Measurements from ENCODE around the gene GFER. TPM values are rescaled to one million over a fixed set of nuclear protein-coding genes. Genes with fewer than 3 reads are reported as not detected.
"Not testable (repeated sequence)": the region's sequence is repeated elsewhere in the genome, so short reads cannot be mapped to it uniquely, and the experiment has no call there.

GFER gene
- total RNA-seq, 1 donor from 2014 or later = 32.7 TPM

- intact Hi-C loops (cut with micrococcal nuclease) = no loop called here
Observed at GRCh38 chr16:2003231-2003826, 19.3 kb downstream of the GFER start.

- intact Hi-C loops (cut with micrococcal nuclease) = no loop called here
Observed at GRCh38 chr16:2003827-2004641, 20.0 kb downstream of the GFER start.

GRCh38 chr16:2004795-2005517, 21.0 kb downstream of the GFER start:
- intact Hi-C loops (cut with micrococcal nuclease) = loop anchor here (5.0 kb wide), 1 partner anchor 143 kb away; no protein-coding TSS in a partner anchor

GRCh38 chr16:2005646-2006045, 21.7 kb downstream of the GFER start:
- intact Hi-C loops (cut with micrococcal nuclease) = loop anchor here (5.0 kb wide), 1 partner anchor 143 kb away; no protein-coding TSS in a partner anchor

- intact Hi-C loops (cut with micrococcal nuclease) = loop anchor here (5.0 kb wide), 1 partner anchor 144 kb away; no protein-coding TSS in a partner anchor
Observed at GRCh38 chr16:2006317-2006716, 22.3 kb downstream of the GFER start.

- intact Hi-C loops (cut with micrococcal nuclease) = loop anchor here (5.0 kb wide), 1 partner anchor 145 kb away; no protein-coding TSS in a partner anchor
Observed at GRCh38 chr16:2007081-2007836, 23.3 kb downstream of the GFER start.

- intact Hi-C loops (cut with micrococcal nuclease) = loop anchor here (2.0 to 5.0 kb wide), 4 partner anchors 23 to 215 kb away; partner anchors contain the start of genes E4F1, GFER and RPS2
Observed at GRCh38 chr16:2008009-2008526, 24.1 kb downstream of the GFER start.

- intact Hi-C loops (cut with micrococcal nuclease) = loop anchor here (1.0 to 5.0 kb wide), 7 partner anchors 15 to 214 kb away; partner anchors contain the start of genes E4F1, GFER, NTHL1 and RPS2
Observed at GRCh38 chr16:2008631-2009163, 24.7 kb downstream of the GFER start.

GRCh38 chr16:2009164-2009711, 25.2 kb downstream of the GFER start:
- intact Hi-C loops (cut with micrococcal nuclease) = loop anchor here (1.0 to 5.0 kb wide), 7 partner anchors 14 to 214 kb away; partner anchors contain the start of genes E4F1, GFER, NTHL1 and RPS2

- intact Hi-C loops (cut with micrococcal nuclease) = loop anchor here (1.0 to 5.0 kb wide), 8 partner anchors 13 to 213 kb away; partner anchors contain the start of genes E4F1, GFER, NTHL1 and RPS2
Observed at GRCh38 chr16:2009791-2010510, 26.0 kb downstream of the GFER start, which contains the start of gene ZNF598. Gene ZNF598 (minus strand): TSS chr16:2009821.

- intact Hi-C loops (cut with micrococcal nuclease) = not testable (repeated sequence)
Observed at GRCh38 chr16:2011726-2012125, 27.7 kb downstream of the GFER start.

GRCh38 chr16:2013527-2013926, 29.5 kb downstream of the GFER start:
- intact Hi-C loops (cut with micrococcal nuclease) = no loop called here

GRCh38 chr16:2015117-2015946, 31.3 kb downstream of the GFER start:
- intact Hi-C loops (cut with micrococcal nuclease) = no loop called here

- intact Hi-C loops (cut with micrococcal nuclease) = no loop called here
Observed at GRCh38 chr16:2015947-2016208, 31.9 kb downstream of the GFER start.

GRCh38 chr16:2016407-2016922, 32.5 kb downstream of the GFER start:
- intact Hi-C loops (cut with micrococcal nuclease) = no loop called here

- intact Hi-C loops (cut with micrococcal nuclease) = no loop called here
Observed at GRCh38 chr16:2019518-2019920, 35.5 kb downstream of the GFER start, which contains the start of gene NPW. Gene NPW (plus strand): TSS chr16:2019785.

- intact Hi-C loops (cut with micrococcal nuclease) = loop anchor here (5.0 to 10.0 kb wide), 2 partner anchors 232 to 405 kb away; partner anchors contain the start of genes CCNF and ECI1
Observed at GRCh38 chr16:2019921-2020831, 36.2 kb downstream of the GFER start.

Data from T-helper 1 cell treated with Interleukin-12 subunit alpha and Interleukin-12 subunit beta and Interleukin-4 antibody, amounts not matched to agents 30 ng/mL and 1 ng/mL, for 36 hours (primary cell).